GM10248 (cell line): ENCODE results near the gene NIP7.
"Not testable (repeated sequence)": the region's sequence is repeated elsewhere in the genome, so short reads cannot be mapped to it uniquely, and the experiment has no call there.

Experiments used
- CTCF ChIA-PET: fragments of 300-600 bp; sonication (Branson Sonifier 250); formaldehyde crosslinking; extraction: SDS; loops from one replicate; lab custom pipeline; 2021; ENCODE audit warnings: antibody characterized with exemption; lab: Yijun Ruan, JAX
- POLR2A ChIA-PET: fragments of 350-650 bp; sonication (Branson Sonifier 250); formaldehyde crosslinking; extraction: SDS; loops from one replicate; lab custom pipeline; 2020; ENCODE audit warnings: antibody characterized with exemption; lab: Yijun Ruan, JAX
- DNase-seq: peaks from one replicate; pipeline ENCODE4 v3.0.0; 2012; ENCODE audit errors: extremely low spot score
- CTCF ChIP-seq: IDR thresholded peaks from 2 replicates; pipeline ENCODE4 v1.5.1; 2012; ENCODE audit warnings: mild to moderate bottlenecking, low read depth; ENCODE audit errors: extremely low read depth, missing control alignments, control extremely low read depth

NIP7 gene

GRCh38 chr16:69348222-69348621, 8.7 kb downstream of the NIP7 start:
- CTCF ChIA-PET, result no interaction called here
- no peak for DNase-seq
- POLR2A ChIA-PET, result no interaction called here
- TF ChIP-seq CTCF, result no peak

GRCh38 chr16:69349536-69349935, 10.0 kb downstream of the NIP7 start:
- TF ChIP-seq CTCF, result no peak
- no peak for DNase-seq
- POLR2A ChIA-PET, result no interaction called here
- CTCF ChIA-PET, result interaction anchor here (1.2 kb wide), 1 partner anchor 11 kb away, joined by 4 read pairs; no protein-coding TSS in a partner anchor

- no peak for DNase-seq
- no peak for TF ChIP-seq CTCF
- POLR2A ChIA-PET, result no interaction called here
- CTCF ChIA-PET, result interaction anchor here (1.2 to 1.3 kb wide), 4 partner anchors 9 to 28 kb away, joined by 3 to 5 read pairs (median 4); no protein-coding TSS in a partner anchor
Observed at GRCh38 chr16:69350536-69351133, 11.1 kb downstream of the NIP7 start.

GRCh38 chr16:69351309-69352027, 11.9 kb downstream of the NIP7 start, which contains the start of gene TMED6:
Gene TMED6, minus strand, starts transcription at chr16:69351786. Its CDS starts 33 bp downstream, at chr16:69351753.
- no peak for DNase-seq
- CTCF ChIA-PET, result interaction anchor here (1.2 to 1.4 kb wide), 4 partner anchors 10 to 202 kb away, joined by 3 to 5 read pairs (median 3); no protein-coding TSS in a partner anchor
- POLR2A ChIA-PET, result interaction anchor here (0.7 kb wide), 1 partner anchor 313 kb away, joined by 7 read pairs; no protein-coding TSS in a partner anchor
- TF ChIP-seq CTCF, result no peak

GRCh38 chr16:69360070-69360469, 20.5 kb downstream of the NIP7 start:
- CTCF ChIA-PET, DNase-seq, POLR2A ChIA-PET: not testable (repeated sequence)

GRCh38 chr16:69363281-69363717, 23.7 kb downstream of the NIP7 start:
- TF ChIP-seq CTCF, result no peak
- ChIA-PET POLR2A (no interaction called here), CTCF (no interaction called here)
- no peak for DNase-seq

- ChIA-PET POLR2A (no interaction called here), CTCF (interaction anchor here (1.5 kb wide), 1 partner anchor 12 kb away, joined by 3 read pairs; no protein-coding TSS in a partner anchor)
- no peak for DNase-seq
- TF ChIP-seq CTCF, result no peak
Observed at GRCh38 chr16:69364088-69364487, 24.5 kb downstream of the NIP7 start.
